Measurements from ENCODE around the gene B3GNT8. TPM values are rescaled to one million over a fixed set of nuclear protein-coding genes. Genes with fewer than 3 reads are reported as not detected.

B3GNT8 gene
- total and polyA plus RNA-seq, 9 of the 15 experiments (the other 6 are each of a cell fraction or from before 2014, with no cell fraction given): 0.11 to 2.9 (median 0.65) TPM; not detected in 2

DNA sequence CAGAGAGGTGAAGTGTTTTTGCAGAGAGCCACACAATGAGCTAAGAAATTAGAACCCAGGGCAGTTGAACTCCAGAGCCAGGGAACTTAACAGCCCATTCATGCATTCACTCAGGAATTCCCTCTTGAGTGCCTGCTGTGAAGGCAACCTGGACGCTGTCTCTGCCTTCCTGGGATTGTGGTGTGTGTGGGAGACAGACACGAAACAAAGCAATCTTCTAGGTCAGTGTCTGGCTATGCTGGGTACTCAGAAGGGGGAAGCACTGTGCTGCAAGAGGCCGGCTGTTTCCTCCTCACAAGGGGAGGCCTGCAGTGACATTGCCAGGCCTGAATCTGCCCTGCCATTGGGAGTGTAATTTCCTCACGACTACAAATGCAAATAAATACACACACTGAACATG, 19.9 kb downstream of the B3GNT8 start:
- Histone ChIP-seq H3K4me1 (replicated peaks in 1 of 2; ENCODE audit: control insufficient read depth in 2 of 2, insufficient read depth in 2 of 2, low read length in 2 of 2) (peaks cover 7 to 12% of the 10 kb centered on the region in 2 experiments; a peak in 4 of 5 replicates), H3K4me3 (no peak overlapping the region), H3K9me1 (ENCODE audit: control insufficient read depth, insufficient read depth, low read length) (no peaks in the 10 kb centered on the region), H3K9me3 (replicated peaks; ENCODE audit: control insufficient read depth, insufficient read depth, low read depth, low read length) (no peaks in the 10 kb centered on the region), H3K36me3 (ENCODE audit: control insufficient read depth, insufficient read depth, low read length) (peaks cover 8% of the 10 kb centered on the region; the same call in 1 of the 3 replicates), H4K20me1 (replicated peaks; ENCODE audit: control insufficient read depth, insufficient read depth, low read length) (no peaks in the 10 kb centered on the region), H3K79me2 (ENCODE audit: control insufficient read depth, insufficient read depth, low read length) (no peaks in the 10 kb centered on the region), H3K27me3 (ENCODE audit: control insufficient read depth in 2 of 2, insufficient read depth in 2 of 2, low read length in 2 of 2) (no peaks in the 10 kb centered on the region), H2AFZ (ENCODE audit: low read depth, low read length) (no peak overlapping the region), H3K27ac (ENCODE audit: extremely low read depth, low read depth, low read length) (no peak overlapping the region), H3K9ac (ENCODE audit: insufficient read depth in 1 of 2, low read depth in 2 of 2, low read length in 2 of 2) (no peak overlapping the region; a peak in 1 of 4 replicates), H3K4me2 (ENCODE audit: insufficient read depth, low read length) (no peak overlapping the region)
- DNase-seq (ENCODE audit: extremely low read depth in 1 of 4, low spot score in 3 of 4) (no peak), FAIRE-seq (peak; percentile 48), ATAC-seq (no peak)
- intact Hi-C loops (cut with micrococcal nuclease): no loop called here
- in situ Hi-C loops (cut with MboI): no loop called here
- TF ChIP-seq POLR2B (IDR thresholded peaks at IDR 0.05; ENCODE audit: low read depth, partially characterized antibody) (no peak), NFYB (IDR thresholded peaks at IDR 0.05; ENCODE audit: extremely low read depth, insufficient read length) (no peak), BCOR (IDR thresholded peaks at IDR 0.05) (no peak), ATF3 (IDR thresholded peaks at IDR 0.05) (no peak), ATF3 (CRISPR knock-in tag; conservative IDR thresholded peaks at IDR 0.05) (no peak), SRSF7 (optimal IDR thresholded peaks at IDR 0.05; ENCODE audit: low read depth, low read length) (no peak)
- TF ChIP-seq, protein P1, sequence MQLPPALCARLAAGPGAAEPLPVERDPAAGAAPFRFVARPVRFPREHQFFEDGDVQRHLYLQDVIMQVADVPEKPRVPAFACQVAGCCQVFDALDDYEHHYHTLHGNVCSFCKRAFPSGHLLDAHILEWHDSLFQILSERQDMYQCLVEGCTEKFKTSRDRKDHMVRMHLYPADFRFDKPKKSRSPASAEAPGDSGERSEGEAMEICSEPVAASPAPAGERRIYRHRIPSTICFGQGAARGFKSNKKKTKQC (CRISPR knock-in tag; IDR thresholded peaks at IDR 0.05): no peak
- TF ChIP-seq, protein P2, sequence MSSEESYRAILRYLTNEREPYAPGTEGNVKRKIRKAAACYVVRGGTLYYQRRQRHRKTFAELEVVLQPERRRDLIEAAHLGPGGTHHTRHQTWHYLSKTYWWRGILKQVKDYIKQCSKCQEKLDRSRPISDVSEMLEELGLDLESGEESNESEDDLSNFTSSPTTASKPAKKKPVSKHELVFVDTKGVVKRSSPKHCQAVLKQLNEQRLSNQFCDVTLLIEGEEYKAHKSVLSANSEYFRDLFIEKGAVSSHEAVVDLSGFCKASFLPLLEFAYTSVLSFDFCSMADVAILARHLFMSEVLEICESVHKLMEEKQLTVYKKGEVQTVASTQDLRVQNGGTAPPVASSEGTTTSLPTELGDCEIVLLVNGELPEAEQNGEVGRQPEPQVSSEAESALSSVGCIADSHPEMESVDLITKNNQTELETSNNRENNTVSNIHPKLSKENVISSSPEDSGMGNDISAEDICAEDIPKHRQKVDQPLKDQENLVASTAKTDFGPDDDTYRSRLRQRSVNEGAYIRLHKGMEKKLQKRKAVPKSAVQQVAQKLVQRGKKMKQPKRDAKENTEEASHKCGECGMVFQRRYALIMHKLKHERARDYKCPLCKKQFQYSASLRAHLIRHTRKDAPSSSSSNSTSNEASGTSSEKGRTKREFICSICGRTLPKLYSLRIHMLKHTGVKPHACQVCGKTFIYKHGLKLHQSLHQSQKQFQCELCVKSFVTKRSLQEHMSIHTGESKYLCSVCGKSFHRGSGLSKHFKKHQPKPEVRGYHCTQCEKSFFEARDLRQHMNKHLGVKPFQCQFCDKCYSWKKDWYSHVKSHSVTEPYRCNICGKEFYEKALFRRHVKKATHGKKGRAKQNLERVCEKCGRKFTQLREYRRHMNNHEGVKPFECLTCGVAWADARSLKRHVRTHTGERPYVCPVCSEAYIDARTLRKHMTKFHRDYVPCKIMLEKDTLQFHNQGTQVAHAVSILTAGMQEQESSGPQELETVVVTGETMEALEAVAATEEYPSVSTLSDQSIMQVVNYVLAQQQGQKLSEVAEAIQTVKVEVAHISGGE (CRISPR knock-in tag; IDR thresholded peaks at IDR 0.05): no peak
- TF ChIP-seq, protein P3, sequence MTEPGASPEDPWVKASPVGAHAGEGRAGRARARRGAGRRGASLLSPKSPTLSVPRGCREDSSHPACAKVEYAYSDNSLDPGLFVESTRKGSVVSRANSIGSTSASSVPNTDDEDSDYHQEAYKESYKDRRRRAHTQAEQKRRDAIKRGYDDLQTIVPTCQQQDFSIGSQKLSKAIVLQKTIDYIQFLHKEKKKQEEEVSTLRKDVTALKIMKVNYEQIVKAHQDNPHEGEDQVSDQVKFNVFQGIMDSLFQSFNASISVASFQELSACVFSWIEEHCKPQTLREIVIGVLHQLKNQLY (CRISPR knock-in tag; conservative IDR thresholded peaks at IDR 0.05): no peak
- TF ChIP-seq, protein P4, sequence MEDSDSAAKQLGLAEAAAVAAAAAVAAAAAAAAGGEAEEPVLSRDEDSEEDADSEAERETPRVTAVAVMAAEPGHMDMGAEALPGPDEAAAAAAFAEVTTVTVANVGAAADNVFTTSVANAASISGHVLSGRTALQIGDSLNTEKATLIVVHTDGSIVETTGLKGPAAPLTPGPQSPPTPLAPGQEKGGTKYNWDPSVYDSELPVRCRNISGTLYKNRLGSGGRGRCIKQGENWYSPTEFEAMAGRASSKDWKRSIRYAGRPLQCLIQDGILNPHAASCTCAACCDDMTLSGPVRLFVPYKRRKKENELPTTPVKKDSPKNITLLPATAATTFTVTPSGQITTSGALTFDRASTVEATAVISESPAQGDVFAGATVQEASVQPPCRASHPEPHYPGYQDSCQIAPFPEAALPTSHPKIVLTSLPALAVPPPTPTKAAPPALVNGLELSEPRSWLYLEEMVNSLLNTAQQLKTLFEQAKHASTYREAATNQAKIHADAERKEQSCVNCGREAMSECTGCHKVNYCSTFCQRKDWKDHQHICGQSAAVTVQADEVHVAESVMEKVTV (CRISPR knock-in tag; IDR thresholded peaks at IDR 0.05): no peak
- CTCF ChIA-PET (ENCODE audit: low intra/inter-chr PET ratio): no interaction called here
- BruUV-seq (replicated peaks): no TSS peak
- POLR2A ChIA-PET: interaction anchor here (1.0 to 2.4 kb wide), 6 partner anchors 9 to 33 kb away, joined by 3 to 12 read pairs (median 6); partner anchors contain the start of genes B3GNT8 and BCKDHA
- 46% methylated on average over 3 of the region's 4 CpGs for WGBS (ENCODE audit: insufficient coverage, low coverage, missing lambda C conversion rate)

All from K562 (cell line).